Effector memory CD8-positive, alpha-beta T cell (primary cell): ENCODE data around the gene GPR89A.
"Not testable (repeated sequence)": the region's sequence is repeated elsewhere in the genome, so short reads cannot be mapped to it uniquely, and the experiment has no call there.

Experiments
- ATAC-seq: fragments of 150-1000 bp; cut with Tn5 transposase; replicated peaks from 2 replicates; pipeline ENCODE4 v1.10.0; 2021; ENCODE audit warnings: mild to moderate bottlenecking, moderate library complexity
- DNase-seq, 3 experiments: peaks; one replicate each; pipeline ENCODE4 v3.0.0; 2021
- H3K27ac Mint-ChIP-seq, 2 donors: one replicate each; pipeline ENCODE4 v1.8.0; 2022; ENCODE audit warnings: mild to moderate bottlenecking in 2 of 2, mixed read lengths in 2 of 2, moderate library complexity in 2 of 2
- H3K27me3 Mint-ChIP-seq, 2 donors: one replicate each; pipeline ENCODE4 v1.8.0; 2022; ENCODE audit warnings: mixed read lengths in 2 of 2
- H3K36me3 Mint-ChIP-seq: one replicate; pipeline ENCODE4 v1.8.0; 2022; ENCODE audit warnings: mild to moderate bottlenecking, moderate library complexity, mixed read lengths; ENCODE audit not compliant: insufficient read depth
- H3K4me1 Mint-ChIP-seq, 2 donors: one replicate each; pipeline ENCODE4 v1.8.0; 2022; ENCODE audit warnings: low read depth in 2 of 2, mixed read lengths in 2 of 2
- H3K4me3 Mint-ChIP-seq, 2 donors: one replicate each; pipeline ENCODE4 v1.8.0; 2022; ENCODE audit warnings: mild to moderate bottlenecking in 2 of 2, mixed read lengths in 2 of 2, moderate library complexity in 2 of 2
- H3K9me3 Mint-ChIP-seq, 2 donors: one replicate each; pipeline ENCODE4 v1.8.0; 2022; ENCODE audit warnings: mixed read lengths in 2 of 2
- total RNA-seq, 9 experiments: gene quantifications; one replicate each; lab custom pipeline; 2026; lab: John Stamatoyannopoulos, UW

GPR89A gene
- total RNA-seq: 7.5 to 14.2 (median 10.9) reads per million in 9 experiments

GRCh38 chr1:145607833-145608733, at the start of gene GPR89A:
Gene GPR89A (plus strand): TSS chr1:145607988. CDS start chr1:145608134, 146 bp downstream.
- H3K27ac Mint-ChIP-seq: peak within 1 kb of the TSS; percentile 75 to 93
- not testable (repeated sequence) for H3K27me3 Mint-ChIP-seq, H3K9me3 Mint-ChIP-seq, H3K36me3 Mint-ChIP-seq
- peak; percentile 94 for DNase-seq
- ATAC-seq: peak; percentile 97
- peaks cover 13 to 21% of the 10 kb centered on the region in 2 donors for H3K4me1 Mint-ChIP-seq
- peak within 1 kb of the TSS; percentile 80 to 84 for H3K4me3 Mint-ChIP-seq

- not testable (repeated sequence) for DNase-seq, ATAC-seq, H3K27ac Mint-ChIP-seq, H3K36me3 Mint-ChIP-seq, H3K9me3 Mint-ChIP-seq, H3K27me3 Mint-ChIP-seq, H3K4me1 Mint-ChIP-seq, H3K4me3 Mint-ChIP-seq
Observed at GRCh38 chr1:145586820-145587219, 21.0 kb upstream of the GPR89A start.

- not testable (repeated sequence) for H3K4me3 Mint-ChIP-seq, ATAC-seq, H3K36me3 Mint-ChIP-seq, H3K27ac Mint-ChIP-seq, H3K9me3 Mint-ChIP-seq, H3K27me3 Mint-ChIP-seq, H3K4me1 Mint-ChIP-seq
- DNase-seq: peak; percentile 38 to 52 (median 44)
Observed at GRCh38 chr1:145590806-145591205, 17.0 kb upstream of the GPR89A start.

- not testable (repeated sequence) for ATAC-seq, H3K9me3 Mint-ChIP-seq, H3K27ac Mint-ChIP-seq
Observed at GRCh38 chr1:145592347-145592746, 15.4 kb upstream of the GPR89A start.

GRCh38 chr1:145595421-145595820, 12.4 kb upstream of the GPR89A start:
- not testable (repeated sequence) for H3K4me3 Mint-ChIP-seq, H3K27me3 Mint-ChIP-seq, H3K4me1 Mint-ChIP-seq, H3K27ac Mint-ChIP-seq, H3K36me3 Mint-ChIP-seq, DNase-seq, ATAC-seq, H3K9me3 Mint-ChIP-seq

More at GRCh38 chr1:145592347-145592746, 15.4 kb upstream of the GPR89A start:
- not testable (repeated sequence) for DNase-seq, H3K4me1 Mint-ChIP-seq, H3K27me3 Mint-ChIP-seq, H3K4me3 Mint-ChIP-seq, H3K36me3 Mint-ChIP-seq

GRCh38 chr1:145596236-145596635, 11.6 kb upstream of the GPR89A start:
- DNase-seq, H3K9me3 Mint-ChIP-seq, H3K27me3 Mint-ChIP-seq, ATAC-seq, H3K4me1 Mint-ChIP-seq, H3K36me3 Mint-ChIP-seq, H3K27ac Mint-ChIP-seq, H3K4me3 Mint-ChIP-seq: not testable (repeated sequence)

- H3K27ac Mint-ChIP-seq, H3K4me1 Mint-ChIP-seq, H3K4me3 Mint-ChIP-seq, H3K36me3 Mint-ChIP-seq, H3K9me3 Mint-ChIP-seq, H3K27me3 Mint-ChIP-seq, DNase-seq, ATAC-seq: not testable (repeated sequence)
Observed at GRCh38 chr1:145599426-145599825, 8.4 kb upstream of the GPR89A start.

GRCh38 chr1:145601593-145601992, 6.2 kb upstream of the GPR89A start:
- Mint-ChIP-seq H3K27me3 (peaks cover 0 to 7% of the 10 kb centered on the region in 2 donors), H3K27ac (no peak overlapping the region)

GRCh38 chr1:145606840-145607239, 948 bp upstream of the GPR89A start:
- H3K4me3 Mint-ChIP-seq, ATAC-seq, H3K36me3 Mint-ChIP-seq: not testable (repeated sequence)

More at GRCh38 chr1:145601593-145601992, 6.2 kb upstream of the GPR89A start:
- no peaks in the 10 kb centered on the region for H3K9me3 Mint-ChIP-seq
- H3K4me1 Mint-ChIP-seq: no peaks in the 10 kb centered on the region
- ATAC-seq: no peak
- H3K4me3 Mint-ChIP-seq: no peak overlapping the region
- H3K36me3 Mint-ChIP-seq: no peaks in the 10 kb centered on the region
- no peak for DNase-seq

GRCh38 chr1:145607289-145607688, 499 bp upstream of the GPR89A start:
- not testable (repeated sequence) for H3K27ac Mint-ChIP-seq, H3K36me3 Mint-ChIP-seq, H3K9me3 Mint-ChIP-seq, H3K27me3 Mint-ChIP-seq, DNase-seq, ATAC-seq
- H3K4me1 Mint-ChIP-seq: peaks cover 11 to 21% of the 10 kb centered on the region in 2 donors
- peak overlapping the region in 1 of 2 donors; percentile 80 for H3K4me3 Mint-ChIP-seq

More at GRCh38 chr1:145606840-145607239, 948 bp upstream of the GPR89A start:
- not testable (repeated sequence) for H3K27me3 Mint-ChIP-seq, H3K9me3 Mint-ChIP-seq, H3K27ac Mint-ChIP-seq, DNase-seq
- peaks cover 8 to 18% of the 10 kb centered on the region in 2 donors for H3K4me1 Mint-ChIP-seq

GRCh38 chr1:145610744-145611143, 3.0 kb downstream of the GPR89A start:
- H3K27me3 Mint-ChIP-seq, DNase-seq, H3K36me3 Mint-ChIP-seq, H3K9me3 Mint-ChIP-seq, ATAC-seq, H3K27ac Mint-ChIP-seq: not testable (repeated sequence)
- Mint-ChIP-seq H3K4me3 (peak overlapping the region in 1 of 2 donors; percentile 23), H3K4me1 (peaks cover 13 to 21% of the 10 kb centered on the region in 2 donors)

GRCh38 chr1:145620073-145620472, 12.3 kb downstream of the GPR89A start:
- not testable (repeated sequence) for H3K9me3 Mint-ChIP-seq, DNase-seq, H3K27ac Mint-ChIP-seq, H3K27me3 Mint-ChIP-seq, ATAC-seq, H3K4me3 Mint-ChIP-seq, H3K4me1 Mint-ChIP-seq
- H3K36me3 Mint-ChIP-seq: peaks cover 17% of the 10 kb centered on the region

- H3K4me1 Mint-ChIP-seq, H3K9me3 Mint-ChIP-seq, H3K27me3 Mint-ChIP-seq, H3K27ac Mint-ChIP-seq, ATAC-seq, H3K4me3 Mint-ChIP-seq, DNase-seq: not testable (repeated sequence)
- peaks cover 13% of the 10 kb centered on the region for H3K36me3 Mint-ChIP-seq
Observed at GRCh38 chr1:145622177-145622576, 14.4 kb downstream of the GPR89A start.

GRCh38 chr1:145636237-145636636, 28.4 kb downstream of the GPR89A start:
- not testable (repeated sequence) for ATAC-seq, H3K36me3 Mint-ChIP-seq, DNase-seq, H3K9me3 Mint-ChIP-seq, H3K4me1 Mint-ChIP-seq, H3K4me3 Mint-ChIP-seq, H3K27ac Mint-ChIP-seq, H3K27me3 Mint-ChIP-seq
